Activated CD4-positive, alpha-beta T cell treated with anti-CD3 and anti-CD28 coated beads for 36 hours (primary cell): Measurements from ENCODE around the gene ANKEF1. TPM values are rescaled to one million over a fixed set of nuclear protein-coding genes. Genes with fewer than 3 reads are reported as not detected.
A peak's percentile ranks its signal among the peaks of the same experiment; 100 is the strongest.

Experiments used
- ATAC-seq: fragments of 200-7000 bp; cut with Tn5 transposase; one replicate; pipeline ENCODE4 v1.10.0; 2021; ENCODE audit warnings: mild to moderate bottlenecking, moderate library complexity
- CTCF ChIA-PET: fragments of 350-600 bp; sonication (Branson Sonifier 250); formaldehyde crosslinking; loops from one replicate; lab custom pipeline; 2021; ENCODE audit warnings: antibody characterized with exemption; lab: Charles Lee
- POLR2A ChIA-PET: fragments of 350-600 bp; sonication (Branson Sonifier 250); formaldehyde crosslinking; loops from one replicate; lab custom pipeline; 2021; ENCODE audit warnings: antibody characterized with exemption, inconsistent platforms; lab: Charles Lee
- DNase-seq: peaks from one replicate; pipeline ENCODE4 v3.0.0-alpha.2; 2020
- H3K27ac Mint-ChIP-seq: one replicate; pipeline ENCODE4 v1.8.0; 2021; ENCODE audit warnings: mixed read lengths
- H3K27me3 Mint-ChIP-seq: one replicate; pipeline ENCODE4 v1.8.0; 2021; ENCODE audit warnings: mixed read lengths
- H3K36me3 Mint-ChIP-seq: one replicate; pipeline ENCODE4 v1.8.0; 2021; ENCODE audit warnings: low read depth, mixed read lengths
- H3K4me1 Mint-ChIP-seq: one replicate; pipeline ENCODE4 v1.8.0; 2021; ENCODE audit warnings: mixed read lengths
- H3K4me3 Mint-ChIP-seq: one replicate; pipeline ENCODE4 v1.8.0; 2021; ENCODE audit warnings: mild to moderate bottlenecking, moderate library complexity, mixed read lengths
- H3K9me3 Mint-ChIP-seq: one replicate; pipeline ENCODE4 v1.8.0; 2021; ENCODE audit warnings: low read depth, mixed read lengths
- intact Hi-C, 2 experiments: fragments of 100-400 bp; cut with DNase I in 1 of 2; cut with micrococcal nuclease in 1 of 2; formaldehyde crosslinking; loops; one replicate each; pipeline versions ENCODE4 v1.14.2 to v1.15.1; 2022 to 2024; cut with DNase I, micrococcal nuclease
- total RNA-seq, 2 experiments: library from RNA; stranded (reverse); gene quantifications; one replicate each; pipeline ENCODE4 v1.2.3, GENCODE V29; 2021

ANKEF1 gene
- total RNA-seq = 1 to 10 TPM; 2.5 to 2.8 TPM

DNA sequence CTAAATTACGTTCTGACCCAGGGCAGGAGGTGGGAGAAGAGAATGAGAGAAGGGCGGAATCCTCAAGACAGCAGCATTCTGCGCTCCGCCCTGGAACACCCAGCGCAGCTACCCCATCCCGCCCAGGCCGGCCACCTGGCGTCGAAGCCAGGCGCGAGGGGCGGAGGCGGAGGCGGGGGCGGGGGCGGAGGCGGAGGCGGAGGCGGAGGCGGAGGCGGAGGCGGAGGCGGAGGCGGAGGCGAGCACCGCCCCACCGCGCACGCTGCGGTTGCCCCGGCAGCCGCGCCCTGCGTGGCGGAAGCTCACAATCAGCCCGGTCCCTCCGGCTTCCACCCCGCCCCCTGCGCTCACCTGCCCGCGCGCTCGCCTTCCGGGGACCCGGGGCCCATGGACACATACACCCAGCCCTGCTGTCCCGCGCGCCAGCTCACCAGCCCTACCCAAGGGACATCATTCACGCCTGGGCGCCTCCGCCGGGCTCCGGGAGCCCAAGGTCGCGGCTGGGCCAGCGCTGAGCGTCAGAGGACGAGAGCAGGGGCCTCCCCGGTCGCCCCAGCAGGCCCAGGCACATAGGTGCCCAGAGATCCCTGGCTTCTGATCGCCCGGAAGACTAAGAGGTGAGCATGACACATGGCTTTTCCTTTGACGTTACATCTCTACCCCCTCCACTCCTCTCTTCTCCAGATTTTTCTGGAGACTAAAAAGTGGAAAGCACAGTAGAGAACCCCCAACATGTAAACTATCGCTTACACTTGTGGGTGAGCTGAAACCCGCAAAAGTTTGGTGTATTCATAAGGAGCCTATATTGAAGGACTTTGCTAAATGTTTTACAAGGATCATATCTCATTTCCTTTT is at the start of gene ANKEF1:
Gene ANKEF1, plus strand, starts transcription at position 271 of the 855 bp plus-strand sequence. CDS start 3,315 bp downstream, outside the sequence.
- peaks cover 2% of the 10 kb centered on the region for H3K36me3 Mint-ChIP-seq
- ChIA-PET POLR2A (no interaction called here), CTCF (interaction anchor here (0.7 to 1.2 kb wide), 2 partner anchors 54 to 596 kb away, joined by 3 read pairs; no protein-coding TSS in a partner anchor)
- peaks cover 7% of the 10 kb centered on the region for H3K27me3 Mint-ChIP-seq
- intact Hi-C loops = loop anchor here in 1 of 2 experiments (10.0 kb wide), 1 partner anchor 400 kb away; the partner anchor contains the start of genes MKKS and SLX4IP
- no peaks in the 10 kb centered on the region for H3K9me3 Mint-ChIP-seq
- peak within 1 kb of the TSS; percentile 55 for H3K27ac Mint-ChIP-seq
- peaks cover 7% of the 10 kb centered on the region for H3K4me1 Mint-ChIP-seq
- peak; percentile 76 for DNase-seq
- H3K4me3 Mint-ChIP-seq = peak within 1 kb of the TSS; percentile 54
- peak; percentile 92 for ATAC-seq

DNA sequence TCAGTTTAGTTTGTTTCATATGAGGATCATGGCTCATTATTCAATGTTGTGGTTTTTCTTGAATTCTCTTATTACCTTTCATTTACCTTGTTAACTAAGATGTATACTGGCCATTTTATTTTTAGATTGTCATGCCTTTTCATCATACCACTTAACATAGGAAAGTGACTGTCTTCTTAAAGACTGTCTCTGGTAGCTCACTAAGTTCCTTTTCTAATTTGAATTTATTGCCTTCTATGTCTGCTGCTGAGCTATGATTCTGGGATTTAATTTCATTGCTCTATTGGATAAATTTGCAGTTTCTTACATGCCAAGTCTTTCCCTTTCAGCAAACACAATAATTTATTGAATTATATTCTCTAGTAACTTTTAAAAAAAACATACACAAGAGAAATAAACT is 49.5 kb upstream of the ANKEF1 start:
- intact Hi-C loops = no loop called here
- Mint-ChIP-seq H3K27me3 (peaks cover 13% of the 10 kb centered on the region), H3K9me3 (no peaks in the 10 kb centered on the region), H3K4me3 (no peak overlapping the region), H3K27ac (no peak overlapping the region), H3K4me1 (no peaks in the 10 kb centered on the region), H3K36me3 (no peaks in the 10 kb centered on the region)
- ATAC-seq = no peak
- CTCF ChIA-PET = interaction anchor here (0.6 kb wide), 1 partner anchor 92 kb away, joined by 3 read pairs; no protein-coding TSS in a partner anchor
- no peak for DNase-seq
- POLR2A ChIA-PET = no interaction called here

DNA sequence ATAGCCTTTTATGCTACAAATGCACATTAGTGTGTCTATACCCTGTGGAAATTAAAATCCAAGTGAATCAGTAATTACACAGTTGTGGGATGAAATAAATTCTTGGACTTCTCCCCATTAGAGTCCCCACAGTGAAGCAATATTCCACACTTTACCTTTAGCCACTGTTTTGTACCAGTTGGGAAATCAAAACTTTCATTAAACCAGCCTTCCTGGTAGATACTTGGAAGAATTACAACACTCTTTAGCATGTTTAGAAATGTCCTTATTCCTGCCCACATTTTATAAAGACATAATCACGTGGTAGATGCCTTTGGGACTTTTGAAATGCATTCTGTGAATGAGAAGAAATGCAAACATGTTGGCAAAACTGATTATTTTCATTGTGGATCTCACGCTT is 49.0 kb upstream of the ANKEF1 start:
- no peak for ATAC-seq
- Mint-ChIP-seq H3K4me1 (no peaks in the 10 kb centered on the region), H3K4me3 (no peak overlapping the region), H3K9me3 (no peaks in the 10 kb centered on the region), H3K36me3 (no peaks in the 10 kb centered on the region), H3K27ac (no peak overlapping the region), H3K27me3 (peaks cover 13% of the 10 kb centered on the region)
- ChIA-PET POLR2A (no interaction called here), CTCF (no interaction called here)
- intact Hi-C loops = no loop called here
- no peak for DNase-seq

DNA sequence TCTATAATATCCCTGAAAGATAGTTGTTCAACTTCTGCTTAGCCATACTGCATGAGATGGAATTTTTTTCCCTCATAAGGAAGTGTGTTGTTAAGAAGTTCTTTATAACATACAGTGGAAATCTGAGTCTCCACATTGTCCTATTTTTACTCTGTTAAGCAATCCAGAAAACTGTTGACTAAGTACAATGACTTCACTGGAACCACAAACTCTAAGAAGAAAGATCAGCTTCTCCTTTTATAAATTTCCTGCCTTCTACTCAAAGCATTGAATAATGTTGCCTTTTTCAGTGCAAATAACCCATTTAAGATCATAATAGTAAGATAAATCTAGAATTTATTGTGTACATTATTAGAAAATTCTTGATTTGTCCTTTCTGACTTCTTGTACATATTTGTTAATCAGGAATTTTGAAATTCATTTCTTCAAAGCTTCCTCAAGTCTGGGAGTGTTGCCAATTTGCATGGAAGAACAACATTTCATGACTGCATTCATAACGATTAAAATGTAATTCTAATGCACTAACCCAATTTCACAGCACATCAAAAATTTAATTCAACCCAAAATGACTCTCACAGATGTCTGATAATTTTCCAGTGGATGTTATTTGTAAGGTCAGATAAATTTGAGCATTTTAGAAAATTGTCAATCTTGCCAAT is 45.6 kb upstream of the ANKEF1 start:
- no peak for DNase-seq
- ATAC-seq = no peak
- ChIA-PET POLR2A (no interaction called here), CTCF (interaction anchor here (2.8 kb wide), 1 partner anchor 11 kb away, joined by 10 read pairs; no protein-coding TSS in a partner anchor)
- peaks cover 13% of the 10 kb centered on the region for H3K27me3 Mint-ChIP-seq
- no peaks in the 10 kb centered on the region for H3K36me3 Mint-ChIP-seq
- no peaks in the 10 kb centered on the region for H3K9me3 Mint-ChIP-seq
- no peak overlapping the region for H3K4me3 Mint-ChIP-seq
- intact Hi-C loops = no loop called here
- no peak overlapping the region for H3K27ac Mint-ChIP-seq
- H3K4me1 Mint-ChIP-seq = no peaks in the 10 kb centered on the region

DNA sequence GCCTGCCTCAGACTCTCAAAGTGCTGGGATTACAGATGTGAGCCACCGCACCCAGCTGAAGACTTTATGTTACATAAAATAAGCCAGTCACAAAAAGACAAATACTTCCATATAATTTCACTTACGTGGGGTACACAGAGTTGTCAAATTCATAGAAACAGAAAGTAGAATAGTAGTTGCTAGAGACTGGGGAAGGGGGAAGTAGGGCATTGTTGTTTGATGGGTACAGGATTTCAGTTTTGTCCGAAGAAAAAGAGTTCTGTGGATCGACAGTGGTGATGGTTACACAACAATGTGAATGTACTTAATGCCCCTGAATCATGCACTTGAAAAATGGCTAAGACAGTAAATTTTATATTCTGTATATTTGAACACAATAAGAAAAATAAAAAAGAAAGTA is 41.6 kb upstream of the ANKEF1 start:
- Mint-ChIP-seq H3K36me3 (no peaks in the 10 kb centered on the region), H3K9me3 (peaks cover 4% of the 10 kb centered on the region), H3K4me1 (no peaks in the 10 kb centered on the region), H3K27me3 (peaks cover 9% of the 10 kb centered on the region), H3K4me3 (no peak overlapping the region), H3K27ac (no peak overlapping the region)
- ATAC-seq (no peak), DNase-seq (no peak)
- intact Hi-C loops = no loop called here
- ChIA-PET POLR2A (no interaction called here), CTCF (no interaction called here)

DNA sequence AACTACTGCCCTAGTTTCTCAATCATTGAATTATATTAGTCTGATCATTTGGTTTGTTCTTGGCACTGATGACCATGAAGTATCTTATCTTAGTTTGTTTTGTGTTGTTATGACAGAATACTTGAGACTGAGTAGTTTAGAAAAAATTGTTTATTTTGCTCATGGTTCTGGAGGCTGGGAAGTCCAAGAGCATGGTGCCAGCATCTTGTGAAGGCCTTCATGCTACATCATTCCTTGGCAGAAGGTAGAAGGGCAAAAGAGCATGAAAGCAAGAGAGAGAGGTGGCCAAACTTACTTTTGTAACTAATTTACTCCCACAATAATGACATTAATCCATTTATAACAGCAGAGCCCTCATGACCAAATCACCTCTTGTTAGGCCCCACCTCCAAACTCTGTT is 40.1 kb upstream of the ANKEF1 start:
- no peak for ATAC-seq
- no peak for DNase-seq
- intact Hi-C loops = no loop called here
- H3K4me1 Mint-ChIP-seq = no peaks in the 10 kb centered on the region
- H3K27me3 Mint-ChIP-seq = peaks cover 3% of the 10 kb centered on the region
- POLR2A ChIA-PET = no interaction called here
- CTCF ChIA-PET = no interaction called here
- H3K9me3 Mint-ChIP-seq = peaks cover 4% of the 10 kb centered on the region
- H3K36me3 Mint-ChIP-seq = no peaks in the 10 kb centered on the region
- no peak overlapping the region for H3K27ac Mint-ChIP-seq
- no peak overlapping the region for H3K4me3 Mint-ChIP-seq

DNA sequence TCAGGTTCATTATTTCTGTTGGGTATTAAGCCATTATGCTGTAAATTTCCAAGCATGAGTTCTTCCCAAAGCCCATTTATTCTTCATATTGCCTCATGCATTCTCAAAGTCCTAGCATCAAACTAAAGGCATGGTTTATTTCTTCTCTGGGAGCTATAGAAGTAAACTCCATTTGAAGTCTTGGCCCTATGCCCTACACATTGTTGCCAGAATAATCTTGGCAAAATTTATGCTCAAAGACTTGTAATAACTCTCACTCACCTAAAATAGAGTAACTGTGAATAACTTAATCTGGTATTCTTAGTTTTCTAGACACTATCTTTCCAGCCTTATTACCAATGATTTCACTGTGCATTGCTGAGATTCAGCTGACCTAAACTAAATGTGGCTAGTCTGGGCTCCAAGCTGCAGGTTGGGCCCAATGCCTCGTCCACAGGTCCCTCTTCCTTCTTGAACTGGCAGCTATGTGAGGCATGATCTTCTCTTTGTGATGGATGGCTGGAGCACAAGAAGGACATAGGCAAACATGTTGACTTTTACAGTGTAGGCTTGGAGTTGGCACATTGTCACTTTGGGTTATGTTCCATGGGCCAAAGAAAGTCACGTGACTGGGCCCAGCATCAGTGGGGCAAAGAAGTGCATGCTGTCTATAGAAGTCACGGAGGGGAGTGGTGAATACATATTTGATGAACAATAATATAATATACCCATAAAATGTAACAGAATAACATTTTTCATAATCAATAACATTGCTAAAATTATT is 39.1 kb upstream of the ANKEF1 start:
- intact Hi-C loops = no loop called here
- Mint-ChIP-seq H3K36me3 (no peaks in the 10 kb centered on the region), H3K27ac (no peak overlapping the region), H3K27me3 (no peaks in the 10 kb centered on the region), H3K4me3 (no peak overlapping the region), H3K4me1 (no peaks in the 10 kb centered on the region), H3K9me3 (peaks cover 4% of the 10 kb centered on the region)
- ChIA-PET CTCF (no interaction called here), POLR2A (no interaction called here)
- DNase-seq (no peak), ATAC-seq (no peak)

DNA sequence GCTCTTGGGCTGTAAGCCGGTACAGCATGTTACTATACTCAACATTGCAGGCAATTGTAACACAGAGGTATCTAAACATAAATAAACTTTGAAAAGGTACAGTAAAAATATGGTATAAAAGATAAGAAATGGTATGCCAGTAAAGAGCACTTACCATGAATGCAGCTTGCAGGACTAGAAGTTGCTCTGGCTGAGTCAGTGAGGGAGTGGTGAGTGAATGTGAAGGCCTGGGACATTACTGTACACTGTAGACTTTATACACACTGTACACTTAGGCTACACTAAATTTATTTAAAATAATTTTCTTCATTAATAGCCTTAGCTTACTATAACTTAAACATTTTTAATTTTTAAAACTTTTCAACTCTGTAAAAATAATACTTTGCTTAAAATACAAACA is 37.8 kb upstream of the ANKEF1 start:
- ATAC-seq (no peak), DNase-seq (no peak)
- ChIA-PET CTCF (interaction anchor here (1.5 kb wide), 1 partner anchor 19 kb away, joined by 8 read pairs; no protein-coding TSS in a partner anchor), POLR2A (no interaction called here)
- intact Hi-C loops = no loop called here
- Mint-ChIP-seq H3K27ac (no peak overlapping the region), H3K9me3 (peaks cover 4% of the 10 kb centered on the region), H3K4me3 (no peak overlapping the region), H3K36me3 (no peaks in the 10 kb centered on the region), H3K27me3 (no peaks in the 10 kb centered on the region), H3K4me1 (no peaks in the 10 kb centered on the region)

DNA sequence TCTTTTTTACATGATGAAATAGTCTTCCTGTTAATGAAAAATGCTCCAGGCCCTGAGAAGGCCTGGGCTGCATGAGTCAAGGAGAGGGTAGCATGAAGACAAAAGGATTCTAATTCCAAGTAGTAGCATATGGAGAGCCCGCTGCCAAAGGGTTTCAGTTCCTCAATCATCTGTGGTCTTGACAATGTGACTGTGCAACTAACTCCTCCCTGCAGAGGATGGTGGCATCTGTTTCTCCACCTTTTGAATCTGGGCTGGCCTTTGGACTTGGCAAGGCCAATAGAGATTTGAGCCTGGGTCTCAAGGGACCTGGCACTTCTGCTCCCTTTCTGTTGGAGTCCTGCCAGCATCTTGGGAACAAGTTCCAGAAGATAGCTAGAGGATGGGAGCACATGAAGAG is 35.1 kb upstream of the ANKEF1 start:
- Mint-ChIP-seq H3K9me3 (peaks cover 3% of the 10 kb centered on the region), H3K27me3 (no peaks in the 10 kb centered on the region), H3K4me3 (no peak overlapping the region), H3K36me3 (no peaks in the 10 kb centered on the region), H3K4me1 (no peaks in the 10 kb centered on the region), H3K27ac (no peak overlapping the region)
- CTCF ChIA-PET = interaction anchor here (0.9 kb wide), 1 partner anchor 20 kb away, joined by 3 read pairs; no protein-coding TSS in a partner anchor
- intact Hi-C loops = no loop called here
- POLR2A ChIA-PET = no interaction called here
- no peak for ATAC-seq
- no peak for DNase-seq

DNA sequence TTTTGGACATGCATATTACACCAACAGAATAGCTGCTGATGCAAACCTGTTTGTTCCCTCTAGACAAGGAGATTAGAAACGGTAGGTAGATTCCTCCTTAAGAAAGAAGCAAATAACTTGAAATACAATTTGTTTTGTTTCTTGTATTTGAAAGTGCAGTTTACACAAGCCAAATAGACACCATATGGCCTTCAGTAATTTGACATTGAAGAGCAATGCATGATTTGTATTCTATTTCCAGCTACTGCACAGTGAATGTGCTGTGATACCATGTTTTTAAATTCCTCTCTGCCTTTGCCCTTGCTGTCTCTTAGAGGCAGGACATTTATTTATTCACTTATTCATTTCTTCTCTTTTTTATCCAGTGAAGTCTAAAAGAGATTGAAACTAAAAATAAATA is 31.9 kb upstream of the ANKEF1 start:
- no peak overlapping the region for H3K27ac Mint-ChIP-seq
- H3K27me3 Mint-ChIP-seq = peaks cover 5% of the 10 kb centered on the region
- DNase-seq = no peak
- H3K9me3 Mint-ChIP-seq = no peaks in the 10 kb centered on the region
- no peak overlapping the region for H3K4me3 Mint-ChIP-seq
- H3K36me3 Mint-ChIP-seq = no peaks in the 10 kb centered on the region
- intact Hi-C loops = no loop called here
- no peak for ATAC-seq
- ChIA-PET POLR2A (no interaction called here), CTCF (interaction anchor here (0.9 kb wide), 1 partner anchor 87 kb away, joined by 3 read pairs; no protein-coding TSS in a partner anchor)
- no peaks in the 10 kb centered on the region for H3K4me1 Mint-ChIP-seq

DNA sequence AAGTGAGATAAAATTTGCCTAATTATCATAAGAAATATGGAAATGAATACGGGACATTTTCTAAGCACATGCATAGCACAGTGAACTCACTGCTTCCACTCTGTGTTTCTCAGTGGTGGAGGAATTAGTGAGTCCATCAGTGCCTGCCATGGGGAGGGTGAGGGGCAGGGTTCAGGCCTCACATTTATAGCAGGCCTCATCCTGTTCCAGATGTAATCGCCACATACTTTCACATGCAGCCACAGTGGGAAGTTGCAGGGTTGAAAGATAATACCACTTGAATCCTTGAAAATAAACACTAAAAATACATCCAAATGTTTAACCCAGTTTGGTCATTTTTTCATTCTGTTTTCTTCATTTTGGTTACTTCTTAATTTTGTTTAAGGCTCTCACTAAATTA is 29.9 kb upstream of the ANKEF1 start:
- no peak overlapping the region for H3K4me3 Mint-ChIP-seq
- no peak overlapping the region for H3K27ac Mint-ChIP-seq
- ATAC-seq (no peak), DNase-seq (no peak)
- peaks cover 10% of the 10 kb centered on the region for H3K27me3 Mint-ChIP-seq
- ChIA-PET POLR2A (no interaction called here), CTCF (interaction anchor here (1.3 kb wide), 1 partner anchor 27 kb away, joined by 3 read pairs; no protein-coding TSS in a partner anchor)
- no peaks in the 10 kb centered on the region for H3K36me3 Mint-ChIP-seq
- H3K9me3 Mint-ChIP-seq = no peaks in the 10 kb centered on the region
- H3K4me1 Mint-ChIP-seq = no peaks in the 10 kb centered on the region
- intact Hi-C loops = no loop called here
